ENCODE data around the gene KDM1B. TPM values are rescaled to one million over a fixed set of nuclear protein-coding genes. Genes with fewer than 3 reads are reported as not detected.

Gene KDM1B
- total and polyA plus RNA-seq, 2 of the 8 experiments (the other 6 are each of a cell fraction or from before 2014, with no cell fraction given) = 3.7 to 7.5 TPM

DNA sequence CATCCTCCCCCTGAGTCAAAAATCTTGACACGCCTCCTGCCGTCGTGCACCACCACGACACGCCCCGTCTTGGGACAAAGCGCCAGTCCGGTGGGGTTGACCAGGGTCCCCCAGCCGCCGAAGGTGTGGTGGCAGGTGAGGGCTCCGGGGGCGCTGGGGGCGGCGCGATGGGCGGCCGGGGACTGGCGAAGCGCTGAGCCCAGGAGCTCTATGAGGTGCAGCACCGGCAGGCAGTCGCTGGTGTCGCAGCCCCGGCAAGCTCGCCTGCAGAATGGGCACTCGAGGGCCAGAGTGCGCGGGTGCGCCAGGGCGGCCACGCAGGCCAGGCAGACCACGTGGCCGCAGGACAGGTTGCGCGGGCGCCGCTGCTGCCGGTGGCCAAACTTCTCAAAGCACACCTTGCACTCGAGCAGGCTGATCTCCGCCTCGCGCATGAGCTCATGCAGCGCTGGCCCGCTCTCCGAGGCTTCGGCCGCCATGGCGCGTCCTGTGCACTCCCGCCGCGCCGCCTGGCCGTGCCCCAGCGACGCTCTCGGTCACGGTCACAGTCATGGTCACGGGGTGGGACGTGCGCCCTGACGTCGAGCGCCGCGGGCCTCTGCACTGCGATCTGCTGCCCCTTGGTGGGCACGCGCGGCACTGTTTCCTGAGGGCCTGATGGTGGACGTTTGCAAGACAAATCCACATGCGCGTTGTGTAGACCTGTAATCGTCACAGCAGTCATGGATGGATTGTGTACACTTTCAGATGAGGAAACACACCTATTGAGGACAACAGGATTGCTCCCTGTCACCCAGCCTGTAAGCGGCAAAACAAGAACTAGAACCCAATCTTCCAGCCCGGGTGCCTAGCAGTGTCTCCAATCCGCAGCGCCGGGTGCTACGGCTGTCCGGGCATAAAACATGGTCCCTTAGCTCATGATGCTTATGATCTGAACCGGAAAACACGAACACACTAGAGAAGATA lies 32.8 kb upstream of the KDM1B start, which contains the start of gene NHLRC1 (continued):
- TF ChIP-seq ZNF274 (IDR thresholded peaks at IDR 0.05; ENCODE audit: borderline replicate concordance, extremely low read depth, low read length) = no peak
- TF ChIP-seq BCL11A (IDR thresholded peaks at IDR 0.05; ENCODE audit: low read depth in 2 of 2, low read length in 2 of 2) = no peak
- TF ChIP-seq SIN3A (conservative IDR thresholded peaks at IDR 0.05 in 1 of 2, IDR thresholded peaks at IDR 0.05 in 1 of 2; ENCODE audit: low read depth in 1 of 2, low read length in 2 of 2) = no peak
- TF ChIP-seq RNF2 (IDR thresholded peaks at IDR 0.05; ENCODE audit: borderline replicate concordance, low read depth, low read length, missing control alignments, poor library complexity, severe bottlenecking) = peak; percentile 54
- no peak for TF ChIP-seq RFX5 (IDR thresholded peaks at IDR 0.05; ENCODE audit: borderline replicate concordance, low read depth, low read length)
- no peak for TF ChIP-seq POU5F1 (IDR thresholded peaks at IDR 0.05; ENCODE audit: low read depth, low read length)
- peak; percentile 88 to 89 for TF ChIP-seq RAD21 (IDR thresholded peaks at IDR 0.05 in 1 of 2, conservative IDR thresholded peaks at IDR 0.05 in 1 of 2; ENCODE audit: low read depth in 2 of 2, low read length in 2 of 2)
- TF ChIP-seq TAF1 (IDR thresholded peaks at IDR 0.05; ENCODE audit: low read depth, low read length) = no peak; the same call in 1 of the 2 replicates
- TF ChIP-seq CEBPB (IDR thresholded peaks at IDR 0.05; ENCODE audit: low read depth, low read length) = no peak
- no peak for TF ChIP-seq NANOG (IDR thresholded peaks at IDR 0.05; ENCODE audit: insufficient read depth, low read depth, low read length, poor library complexity, severe bottlenecking)
- TF ChIP-seq RBBP5 (IDR thresholded peaks at IDR 0.05; ENCODE audit: borderline replicate concordance, low read depth, low read length) = peak; percentile 95
- no peak for TF ChIP-seq RXRA (IDR thresholded peaks at IDR 0.05; ENCODE audit: insufficient read depth, low read depth, low read length)
- no peak for TF ChIP-seq SP2 (IDR thresholded peaks at IDR 0.05; ENCODE audit: low read length)
- no peak for TF ChIP-seq SP1 (IDR thresholded peaks at IDR 0.05; ENCODE audit: low read depth, low read length)
- TF ChIP-seq BACH1 (IDR thresholded peaks at IDR 0.05; ENCODE audit: low read length) = peak; percentile 49; the same call in 1 of the 2 replicates
- peak; percentile 60; the same call in 1 of the 2 replicates for TF ChIP-seq TEAD4 (IDR thresholded peaks at IDR 0.05; ENCODE audit: low read depth, low read length)
- no peak for TF ChIP-seq SIX5 (IDR thresholded peaks at IDR 0.05; ENCODE audit: low read depth, low read length)
- peak; percentile 99 for TF ChIP-seq KDM4A (IDR thresholded peaks at IDR 0.05; ENCODE audit: low read depth, low read length, severe bottlenecking)
- TF ChIP-seq KDM1A (IDR thresholded peaks at IDR 0.05; ENCODE audit: borderline replicate concordance, low read length) = peak; percentile 81; the same call in 1 of the 2 replicates
- no peak for TF ChIP-seq EZH2 (IDR thresholded peaks at IDR 0.05; ENCODE audit: low read depth, low read length, severe bottlenecking)
